Ishikawa (cell line): Measurements from ENCODE around the gene KCNK6.

ENCODE experiments used
- CEBPB ChIP-seq: IDR thresholded peaks from 2 replicates; pipeline ENCODE4 v1.6.1; 2012
- CREB1 ChIP-seq: IDR thresholded peaks from 2 replicates; pipeline ENCODE4 v1.6.1; 2012; ENCODE audit warnings: low read depth
- EGR1 ChIP-seq: IDR thresholded peaks from 2 replicates; pipeline ENCODE4 v1.6.1; 2012
- EP300 ChIP-seq: IDR thresholded peaks from 2 replicates; pipeline ENCODE4 v1.6.1; 2012; ENCODE audit warnings: borderline replicate concordance
- FOXM1 ChIP-seq: IDR thresholded peaks from 2 replicates; pipeline ENCODE4 v1.6.1; 2012; ENCODE audit warnings: low read depth, borderline replicate concordance
- MAX ChIP-seq: IDR thresholded peaks from 2 replicates; pipeline ENCODE4 v1.6.1; 2012
- NFIC ChIP-seq: IDR thresholded peaks from 2 replicates; pipeline ENCODE4 v1.6.1; 2012
- RAD21 ChIP-seq: IDR thresholded peaks from 2 replicates; pipeline ENCODE4 v1.6.1; 2012; ENCODE audit warnings: low read depth
- REST ChIP-seq: IDR thresholded peaks from 2 replicates; pipeline ENCODE4 v1.6.1; 2012; ENCODE audit warnings: low read depth, mild to moderate bottlenecking
- TAF1 ChIP-seq: IDR thresholded peaks from 2 replicates; pipeline ENCODE4 v1.6.1; 2012; ENCODE audit warnings: low read depth, mild to moderate bottlenecking
- TCF12 ChIP-seq: IDR thresholded peaks from 2 replicates; pipeline ENCODE4 v1.6.1; 2012; ENCODE audit warnings: low read depth
- TEAD4 ChIP-seq: IDR thresholded peaks from 2 replicates; pipeline ENCODE4 v1.6.1; 2012
- USF1 ChIP-seq: IDR thresholded peaks from 2 replicates; pipeline ENCODE4 v1.6.1; 2012
- YY1 ChIP-seq: IDR thresholded peaks from 2 replicates; pipeline ENCODE4 v1.6.1; 2012; ENCODE audit warnings: low read depth
- ZBTB7A ChIP-seq: IDR thresholded peaks from 2 replicates; pipeline ENCODE4 v1.6.1; 2012; ENCODE audit warnings: low read depth

Gene KCNK6

GRCh38 chr19:38360839-38361631 lies 41.4 kb downstream of the KCNK6 start:
- no peak for TF ChIP-seq USF1
- TF ChIP-seq YY1, result no peak
- TF ChIP-seq TEAD4, result no peak
- TF ChIP-seq CEBPB, result no peak
- TF ChIP-seq TCF12, result no peak
- no peak for TF ChIP-seq RAD21
- no peak for TF ChIP-seq ZBTB7A

GRCh38 chr19:38361633-38362075 lies 42.0 kb downstream of the KCNK6 start:
- TF ChIP-seq FOXM1 (no peak), EGR1 (0 out of 2 replicates have a peak, but pooled peaks have one; percentile 8), NFIC (no peak), TEAD4 (no peak)

- TF ChIP-seq EP300 (no peak), REST (no peak), TAF1 (peak; percentile 34; the same call in 1 of the 2 replicates), MAX (peak; percentile 56; the same call in 1 of the 2 replicates), CREB1 (0 out of 2 replicates have a peak, but pooled peaks have one; percentile 20), RAD21 (no peak), ZBTB7A (peak; percentile 89), CEBPB (no peak), YY1 (0 out of 2 replicates have a peak, but pooled peaks have one; percentile 15)
Observed at GRCh38 chr19:38362076-38362945, 42.7 kb downstream of the KCNK6 start.

- TF ChIP-seq EP300 (no peak), EGR1 (no peak), REST (no peak), FOXM1 (no peak), MAX (no peak), ZBTB7A (no peak), CEBPB (no peak), YY1 (no peak), NFIC (no peak), CREB1 (no peak)
Observed at GRCh38 chr19:38367041-38367440, 47.4 kb downstream of the KCNK6 start.

GRCh38 chr19:38369584-38369983 lies 49.9 kb downstream of the KCNK6 start:
- TF ChIP-seq RAD21 (no peak), EP300 (no peak), TCF12 (no peak), ZBTB7A (no peak), REST (no peak)
